ENCODE data around the gene HDLBP.
"Not testable (repeated sequence)": the region's sequence is repeated elsewhere in the genome, so short reads cannot be mapped to it uniquely, and the experiment has no call there.

HDLBP gene

GRCh38 chr2:241329669-241330615 lies 14.5 kb upstream of the HDLBP start:
- DNase-seq (ENCODE audit: low read depth, low spot score) = no peak

- no peak for DNase-seq (ENCODE audit: low read depth, low spot score)
Observed at GRCh38 chr2:241325257-241325656, 9.8 kb upstream of the HDLBP start.

GRCh38 chr2:241324775-241325174 lies 9.3 kb upstream of the HDLBP start:
- DNase-seq (ENCODE audit: low read depth, low spot score) = no peak

GRCh38 chr2:241323778-241324177 lies 8.3 kb upstream of the HDLBP start:
- DNase-seq (ENCODE audit: low read depth, low spot score) = no peak

GRCh38 chr2:241321886-241322285 lies 6.4 kb upstream of the HDLBP start:
- DNase-seq (ENCODE audit: low read depth, low spot score) = no peak

GRCh38 chr2:241321033-241321432 lies 5.6 kb upstream of the HDLBP start:
- no peak for DNase-seq (ENCODE audit: low read depth, low spot score)

GRCh38 chr2:241320394-241320793 lies 4.9 kb upstream of the HDLBP start:
- DNase-seq (ENCODE audit: low read depth, low spot score) = no peak

GRCh38 chr2:241318830-241319229 lies 3.4 kb upstream of the HDLBP start:
- DNase-seq (ENCODE audit: low read depth, low spot score) = not testable (repeated sequence)

- DNase-seq (ENCODE audit: low read depth, low spot score) = no peak
Observed at GRCh38 chr2:241317391-241317790, 1.9 kb upstream of the HDLBP start.

GRCh38 chr2:241316825-241317224 lies 1.4 kb upstream of the HDLBP start:
- DNase-seq (ENCODE audit: low read depth, low spot score) = no peak

GRCh38 chr2:241315879-241316631 lies 583 bp upstream of the HDLBP start, which contains the start of gene SEPTIN2:
Gene SEPTIN2 (plus strand): TSS chr2:241315925. CDS start chr2:241324233, 8,308 bp downstream.
- peak; percentile 42 for DNase-seq (ENCODE audit: low read depth, low spot score)

- DNase-seq (ENCODE audit: low read depth, low spot score) = no peak
Observed at GRCh38 chr2:241314226-241315092, 1.0 kb downstream of the HDLBP start.

- DNase-seq (ENCODE audit: low read depth, low spot score) = no peak
Observed at GRCh38 chr2:241313543-241314095, 1.9 kb downstream of the HDLBP start.

- DNase-seq (ENCODE audit: low read depth, low spot score) = no peak
Observed at GRCh38 chr2:241312082-241312481, 3.4 kb downstream of the HDLBP start.

GRCh38 chr2:241310917-241311566 lies 4.4 kb downstream of the HDLBP start:
- DNase-seq (ENCODE audit: low read depth, low spot score) = no peak

GRCh38 chr2:241309684-241310117 lies 5.8 kb downstream of the HDLBP start:
- DNase-seq (ENCODE audit: low read depth, low spot score) = peak; percentile 13

- DNase-seq (ENCODE audit: low read depth, low spot score) = no peak
Observed at GRCh38 chr2:241308832-241309500, 6.5 kb downstream of the HDLBP start.

- DNase-seq (ENCODE audit: low read depth, low spot score) = no peak
Observed at GRCh38 chr2:241308267-241308666, 7.2 kb downstream of the HDLBP start.

GRCh38 chr2:241307055-241307454 lies 8.4 kb downstream of the HDLBP start:
- DNase-seq (ENCODE audit: low read depth, low spot score) = no peak

- DNase-seq (ENCODE audit: low read depth, low spot score) = no peak
Observed at GRCh38 chr2:241304039-241304670, 11.3 kb downstream of the HDLBP start.

All from activated naive CD8-positive, alpha-beta T cell treated with anti-CD3 and anti-CD28 coated beads, Interleukin-2, amount 50 U/mL, for 16 hours (primary cell).